D721Med (cell line): ENCODE data around the gene ADCY1.

ENCODE experiments used
- DNase-seq: peaks from one replicate; pipeline ENCODE4 v3.0.0; 2011; ENCODE audit warnings: low spot score; ENCODE audit not compliant: insufficient read length
- FAIRE-seq: peaks from 2 replicates; lab custom pipeline; 2011; peaks lifted over from hg19 to GRCh38; lab: Jason Lieb, UNC
- CTCF ChIP-seq: IDR thresholded peaks from 2 replicates; pipeline ENCODE4 v1.5.1; 2012; ENCODE audit warnings: mild to moderate bottlenecking, control low read depth; ENCODE audit not compliant: insufficient read depth; ENCODE audit errors: missing control alignments

ADCY1 gene

GRCh38 chr7:45663167-45663921 is 89.2 kb downstream of the ADCY1 start:
- peak; percentile 27 for TF ChIP-seq CTCF
- no peak for FAIRE-seq
- DNase-seq, result no peak

- no peak for TF ChIP-seq CTCF
- no peak for FAIRE-seq
- DNase-seq, result no peak
These were observed 89.9 kb downstream of the ADCY1 start for GRCh38 chr7:45663965-45664633.

- FAIRE-seq (no peak), DNase-seq (no peak)
- TF ChIP-seq CTCF, result no peak
These were observed 91.0 kb downstream of the ADCY1 start for GRCh38 chr7:45665172-45665571.

GRCh38 chr7:45670227-45670626 is 96.1 kb downstream of the ADCY1 start:
- DNase-seq, result no peak
- no peak for TF ChIP-seq CTCF
- no peak for FAIRE-seq

- no peak for FAIRE-seq
- no peak for DNase-seq
- no peak for TF ChIP-seq CTCF
These were observed 96.5 kb downstream of the ADCY1 start for GRCh38 chr7:45670717-45671116.

- DNase-seq, result no peak
- no peak for TF ChIP-seq CTCF
- FAIRE-seq, result no peak
These were observed 103.2 kb downstream of the ADCY1 start for GRCh38 chr7:45677311-45677900.

- TF ChIP-seq CTCF, result no peak
- DNase-seq (no peak), FAIRE-seq (no peak)
These were observed 105.3 kb downstream of the ADCY1 start for GRCh38 chr7:45679516-45679915.
